HepG2 (cell line): ENCODE results near the gene HTRA3. TPM values are rescaled to one million over a fixed set of nuclear protein-coding genes. Genes with fewer than 3 reads are reported as not detected.

ENCODE experiments used
- ATAC-seq: fragments of 200-7000 bp; cut with Tn5 transposase; 3 replicates; pipeline ENCODE4 v1.9.1; 2020; ENCODE audit warnings: mild to moderate bottlenecking, moderate library complexity
- BruUV-seq: library from RNA; stranded (reverse); fragments of 400-500 nt; replicated peaks from 2 replicates; lab custom pipeline; 2021; lab: Mats Ljungman, UMichigan
- CTCF ChIA-PET: fragments of 300-600 bp; formaldehyde crosslinking; extraction: SDS; loops from one replicate; lab custom pipeline; 2021; ENCODE audit warnings: low total read pairs, inconsistent platforms, low intra/inter-chr PET ratio; lab: Yijun Ruan, JAX
- POLR2A ChIA-PET: fragments of 350-600 bp; sonication (Branson Sonifier 250); formaldehyde crosslinking; loops from one replicate; lab custom pipeline; 2020; ENCODE audit warnings: antibody characterized with exemption, inconsistent platforms; lab: Yijun Ruan, JAX
- DNase-seq: peaks from one replicate; pipeline ENCODE4 v3.0.0-alpha.2; 2015; ENCODE audit warnings: low spot score
- FAIRE-seq: peaks from 3 replicates; lab custom pipeline; 2011; peaks lifted over from hg19 to GRCh38; lab: Jason Lieb, UNC
- H2AFZ ChIP-seq: one replicate; pipeline ENCODE4 v1.6.1; 2011; ENCODE audit warnings: low read length, inconsistent platforms
- H3K27ac ChIP-seq: fragments of 300-600 bp; 3 replicates; pipeline ENCODE4 v1.8.0; 2011; ENCODE audit warnings: mixed run types, mild to moderate bottlenecking, mixed read lengths, low read length, inconsistent platforms; ENCODE audit not compliant: insufficient read depth; ENCODE audit errors: extremely low read length
- H3K27me3 ChIP-seq, 2 experiments: fragments of 200-600 bp in 1 of 2; 2 replicates in 1 of 2; 3 replicates in 1 of 2; pipeline versions ENCODE4 v1.6.0 to v1.8.0; 2011; ENCODE audit warnings: low read length in 2 of 2, mild to moderate bottlenecking in 2 of 2, moderate library complexity in 2 of 2, inconsistent platforms in 1 of 2; ENCODE audit not compliant: insufficient read depth in 2 of 2, control insufficient read depth in 1 of 2
- H3K36me3 ChIP-seq, 2 experiments: fragments of 200-600 bp in 1 of 2; replicated peaks in 1 of 2; 2 replicates in 1 of 2; 3 replicates in 1 of 2; pipeline versions ENCODE4 v1.5.1 to v1.8.0; 2011; ENCODE audit warnings: low read length in 2 of 2, inconsistent platforms in 1 of 2; ENCODE audit not compliant: insufficient read depth in 2 of 2, control insufficient read depth in 1 of 2
- H3K4me1 ChIP-seq: 2 replicates; pipeline ENCODE4 v1.5.1; 2012; ENCODE audit warnings: low read length, inconsistent platforms; ENCODE audit not compliant: insufficient read depth
- H3K4me2 ChIP-seq: 2 replicates; pipeline ENCODE4 v1.6.0; 2011; ENCODE audit warnings: low read depth, low read length, inconsistent platforms
- H3K4me3 ChIP-seq, 3 experiments: fragments of 200-600 bp in 1 of 3; sonication (generic), shearing (Covaris generic) in 1 of 3; replicated peaks in 1 of 3; 2 replicates each; pipeline ENCODE4 v1.5.1; 2011 to 2016; ENCODE audit warnings: low read length in 3 of 3, inconsistent platforms in 2 of 3, low read depth in 2 of 3, mild to moderate bottlenecking in 2 of 3, control low read depth in 1 of 3, mixed read lengths in 1 of 3; ENCODE audit not compliant: insufficient read depth in 1 of 3
- H3K79me2 ChIP-seq: one replicate; pipeline ENCODE4 v1.6.1; 2011; ENCODE audit warnings: low read length, inconsistent platforms; ENCODE audit not compliant: insufficient read depth
- H3K9ac ChIP-seq: 2 replicates; pipeline ENCODE4 v1.6.0; 2011; ENCODE audit warnings: mild to moderate bottlenecking, low read depth, low read length, inconsistent platforms; ENCODE audit not compliant: insufficient read depth
- H3K9me3 ChIP-seq: 2 replicates; pipeline ENCODE4 v1.5.1; 2012; ENCODE audit warnings: mild to moderate bottlenecking, low read length
- H4K20me1 ChIP-seq: 2 replicates; pipeline ENCODE4 v1.6.0; 2011; ENCODE audit warnings: inconsistent platforms, mild to moderate bottlenecking, low read length, moderate library complexity; ENCODE audit not compliant: insufficient read depth
- CBX5 ChIP-seq: sonication (generic); formaldehyde crosslinking; IDR thresholded peaks from 2 replicates; pipeline ENCODE4 v1.4.0; 2020; ENCODE audit warnings: missing genetic modification reagents, borderline replicate concordance
- CHD2 ChIP-seq: IDR thresholded peaks from 2 replicates; pipeline ENCODE4 v1.6.1; 2011; ENCODE audit warnings: low read depth, low read length, improper control_type of control experiment
- GPN1 ChIP-seq: sonication (generic); formaldehyde crosslinking; IDR thresholded peaks from 2 replicates; pipeline ENCODE4 v1.5.1; 2020; ENCODE audit warnings: missing genetic modification reagents, borderline replicate concordance
- HMG20A ChIP-seq: IDR thresholded peaks from 2 replicates; pipeline ENCODE4 v1.6.1; 2016; ENCODE audit warnings: borderline replicate concordance
- JDP2 ChIP-seq: sonication (generic); formaldehyde crosslinking; IDR thresholded peaks from 2 replicates; pipeline ENCODE4 v1.8.1; 2022; ENCODE audit warnings: missing genetic modification reagents, borderline replicate concordance
- KLF12 ChIP-seq: sonication (generic); formaldehyde crosslinking; IDR thresholded peaks from 2 replicates; pipeline ENCODE4 v1.4.0; 2020; ENCODE audit warnings: missing genetic modification reagents, borderline replicate concordance
- MATR3 ChIP-seq: sonication (generic); formaldehyde crosslinking; IDR thresholded peaks from 2 replicates; pipeline ENCODE4 v1.4.0; 2020; ENCODE audit warnings: missing genetic modification reagents
- MIER2 ChIP-seq: IDR thresholded peaks from 2 replicates; pipeline ENCODE4 v1.6.1; 2016; ENCODE audit warnings: missing biosample characterization, missing genetic modification reagents
- RFX3 ChIP-seq: IDR thresholded peaks from 2 replicates; pipeline ENCODE4 v1.6.1; 2016; ENCODE audit warnings: missing biosample characterization, missing genetic modification reagents
- SSRP1 ChIP-seq: IDR thresholded peaks from 2 replicates; pipeline ENCODE4 v1.6.1; 2016; ENCODE audit warnings: control low read depth
- ZC3H13 ChIP-seq: sonication (generic); formaldehyde crosslinking; IDR thresholded peaks from 2 replicates; pipeline ENCODE4 v1.8.1; 2023; ENCODE audit warnings: mild to moderate bottlenecking, missing genetic modification reagents, moderate library complexity
- ZNF263 ChIP-seq: sonication (generic); formaldehyde crosslinking; IDR thresholded peaks from 2 replicates; pipeline ENCODE4 v1.4.0; 2020; ENCODE audit warnings: missing genetic modification reagents
- ZNF432 ChIP-seq: sonication (generic); formaldehyde crosslinking; IDR thresholded peaks from 2 replicates; pipeline ENCODE4 v1.5.0; 2020; ENCODE audit warnings: missing genetic modification reagents, mild to moderate bottlenecking, borderline replicate concordance
- ZNF672 ChIP-seq: sonication (generic); formaldehyde crosslinking; IDR thresholded peaks from 2 replicates; pipeline ENCODE4 v1.8.1; 2022; ENCODE audit warnings: missing genetic modification reagents
- WGBS: methylation state at CpG from one replicate; pipeline ENCODE4 v1.1.6; 2017; ENCODE audit warnings: low lambda C conversion rate; 5-methylcytosine and 5-hydroxymethylcytosine counted together
- in situ Hi-C: cut with HindIII; loops from 2 replicates; pipeline ENCODE4 v1.10.0; 2017; ENCODE audit warnings: low pct_unique_long_range_greater_than_20kb; ENCODE audit not compliant: extremely low pct_ligation_motif_present
- intact Hi-C: fragments of 100-400 bp; cut with micrococcal nuclease; formaldehyde crosslinking; loops from one replicate; pipeline ENCODE4 v1.10.0; 2022; ENCODE audit not compliant: unreplicated experiment
- polyA plus RNA-seq, 8 experiments: library from polyadenylated mRNA; depleted of rRNA in 3 of 8; stranded (reverse) in 7 of 8; unstranded in 1 of 8; fragments of >200 nt; fragmentation: Illumina TruSeq in 4 of 8; extraction: Trizol in 4 of 8; gene quantifications; 2 replicates each; pipeline versions ENCODE4 v1.2.1 to v1.2.3, GENCODE V29; 2011 to 2016; ENCODE audit warnings: low read depth in 4 of 8, missing spikeins in 1 of 8, mixed read lengths in 1 of 8; ENCODE audit not compliant: insufficient read depth in 1 of 8
- total RNA-seq, 5 experiments: library from RNA; depleted of rRNA; stranded (reverse); fragments of >200 nt; fragmentation: Illumina TruSeq; extraction: Trizol; gene quantifications; 2 replicates each; pipeline ENCODE4 v1.2.3, GENCODE V29; 2016; ENCODE audit warnings: low read depth in 1 of 5
- TF ChIP-seq, protein P1 (sequence below): sonication (generic); formaldehyde crosslinking; conservative IDR thresholded peaks from 2 replicates; pipeline ENCODE4 v1.4.0; 2020; ENCODE audit warnings: missing genetic modification reagents
- TF ChIP-seq, protein P2 (sequence below): sonication (generic); formaldehyde crosslinking; IDR thresholded peaks from 2 replicates; pipeline ENCODE4 v1.4.0; 2020; ENCODE audit warnings: mild to moderate bottlenecking, low read depth, missing genetic modification reagents
- TF ChIP-seq, protein P3 (sequence below): sonication (generic); formaldehyde crosslinking; IDR thresholded peaks from 2 replicates; pipeline ENCODE4 v1.4.0; 2020; ENCODE audit warnings: missing genetic modification reagents

HTRA3 gene
- total and polyA plus RNA-seq, 2 of the 13 experiments (the other 11 are each of a cell fraction or from before 2014, with no cell fraction given), result 0.17 TPM; not detected in 1

DNA sequence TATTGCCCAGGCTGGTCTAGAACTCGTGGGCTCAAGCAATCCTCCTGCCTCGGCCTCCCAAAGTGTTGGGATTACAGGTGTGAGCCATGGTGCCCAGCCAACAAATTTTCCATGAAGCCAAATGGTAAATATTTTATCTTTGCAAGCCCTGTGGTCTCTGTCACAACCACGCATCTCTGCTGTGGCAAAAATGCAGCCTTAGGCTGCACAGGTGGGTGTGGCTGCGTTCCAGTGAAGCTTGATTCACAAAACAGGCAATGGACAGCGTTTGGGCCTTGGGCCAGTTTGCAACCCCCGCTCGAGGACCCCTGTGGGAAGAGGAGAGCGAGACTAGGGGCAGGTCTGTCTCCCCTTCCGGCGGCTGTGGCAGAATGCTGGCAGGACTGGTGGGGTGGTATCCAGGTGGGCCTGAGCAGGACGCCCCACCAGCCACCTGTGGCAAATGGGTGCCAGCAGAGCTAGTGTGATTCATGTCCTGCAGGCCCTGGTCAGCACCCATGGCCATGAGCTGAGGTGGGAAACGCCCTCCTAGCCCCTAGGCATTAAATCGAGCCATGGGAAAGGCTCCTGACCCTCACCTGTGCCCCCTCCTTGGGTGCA, 19.7 kb downstream of the HTRA3 start (continued):
- TF ChIP-seq MATR3 (no peak), CBX5 (no peak), CHD2 (no peak), JDP2 (CRISPR knock-in tag) (no peak), ZNF263 (CRISPR knock-in tag) (no peak), MIER2 (CRISPR knock-in tag) (no peak), SSRP1 (no peak), ZNF672 (CRISPR knock-in tag) (no peak), RFX3 (CRISPR knock-in tag) (no peak), KLF12 (CRISPR knock-in tag) (no peak), GPN1 (no peak)
- TF ChIP-seq, protein P1, sequence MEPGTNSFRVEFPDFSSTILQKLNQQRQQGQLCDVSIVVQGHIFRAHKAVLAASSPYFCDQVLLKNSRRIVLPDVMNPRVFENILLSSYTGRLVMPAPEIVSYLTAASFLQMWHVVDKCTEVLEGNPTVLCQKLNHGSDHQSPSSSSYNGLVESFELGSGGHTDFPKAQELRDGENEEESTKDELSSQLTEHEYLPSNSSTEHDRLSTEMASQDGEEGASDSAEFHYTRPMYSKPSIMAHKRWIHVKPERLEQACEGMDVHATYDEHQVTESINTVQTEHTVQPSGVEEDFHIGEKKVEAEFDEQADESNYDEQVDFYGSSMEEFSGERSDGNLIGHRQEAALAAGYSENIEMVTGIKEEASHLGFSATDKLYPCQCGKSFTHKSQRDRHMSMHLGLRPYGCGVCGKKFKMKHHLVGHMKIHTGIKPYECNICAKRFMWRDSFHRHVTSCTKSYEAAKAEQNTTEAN (CRISPR knock-in tag), result no peak

DNA sequence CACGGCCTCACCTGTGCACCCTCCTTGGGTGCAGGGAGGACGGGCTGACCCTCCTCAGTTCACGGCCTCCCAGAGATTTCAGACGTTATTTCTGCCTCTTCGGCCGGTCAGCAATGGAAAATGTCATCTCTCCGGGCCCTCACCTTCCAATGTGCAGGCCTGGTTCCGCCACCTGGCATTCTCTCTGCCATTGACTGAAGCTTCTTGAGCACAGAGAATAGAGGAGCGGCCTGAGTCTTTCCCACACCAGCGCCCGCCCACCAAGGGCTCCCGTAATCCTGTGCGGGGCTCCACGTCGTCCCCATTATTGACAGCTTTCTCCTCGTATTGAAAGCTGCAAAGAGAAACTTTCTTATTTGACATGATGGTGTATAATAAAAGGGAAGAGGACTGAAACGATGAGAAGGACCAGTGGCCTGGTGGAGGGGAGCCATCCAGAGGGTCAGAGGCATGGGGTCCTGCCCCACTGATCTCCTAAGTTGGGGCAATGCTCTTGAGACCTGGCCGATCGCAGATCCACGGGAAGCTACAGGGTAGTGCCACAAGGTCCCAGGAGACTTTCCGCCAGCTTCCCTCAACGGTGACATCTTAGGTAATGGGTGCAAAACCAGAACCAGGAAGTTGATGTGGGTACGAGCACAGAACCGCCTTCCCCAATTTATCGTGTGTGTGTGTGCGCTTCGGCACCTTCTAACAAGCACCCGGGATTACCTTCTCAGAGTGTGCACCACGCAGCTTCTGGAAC, 20.6 kb downstream of the HTRA3 start:
- no peak overlapping the region for H3K9ac ChIP-seq
- ATAC-seq (no peak), DNase-seq (no peak), FAIRE-seq (no peak)
- H3K27me3 ChIP-seq, result peaks cover 5 to 19% of the 10 kb centered on the region in 2 experiments; a peak in 3 of 5 replicates
- POLR2A ChIA-PET, result no interaction called here
- intact Hi-C loops, result no loop called here
- no peak overlapping the region for H2AFZ ChIP-seq
- WGBS, result 55% methylated on average over 28 of the region's 29 CpGs
- no peak overlapping the region for H3K4me2 ChIP-seq
- no peaks in the 10 kb centered on the region for H3K9me3 ChIP-seq
- H3K4me1 ChIP-seq, result no peaks in the 10 kb centered on the region
- no peak overlapping the region for H3K27ac ChIP-seq
- BruUV-seq, result no TSS peak
- H3K79me2 ChIP-seq, result no peaks in the 10 kb centered on the region
- H4K20me1 ChIP-seq, result no peaks in the 10 kb centered on the region; the same call in 1 of the 2 replicates
- no peak overlapping the region for H3K4me3 ChIP-seq
- H3K36me3 ChIP-seq, result no peaks in the 10 kb centered on the region
- TF ChIP-seq HMG20A (CRISPR knock-in tag) (no peak), ZC3H13 (CRISPR knock-in tag) (no peak), ZNF432 (CRISPR knock-in tag) (no peak)
- TF ChIP-seq, protein P2, sequence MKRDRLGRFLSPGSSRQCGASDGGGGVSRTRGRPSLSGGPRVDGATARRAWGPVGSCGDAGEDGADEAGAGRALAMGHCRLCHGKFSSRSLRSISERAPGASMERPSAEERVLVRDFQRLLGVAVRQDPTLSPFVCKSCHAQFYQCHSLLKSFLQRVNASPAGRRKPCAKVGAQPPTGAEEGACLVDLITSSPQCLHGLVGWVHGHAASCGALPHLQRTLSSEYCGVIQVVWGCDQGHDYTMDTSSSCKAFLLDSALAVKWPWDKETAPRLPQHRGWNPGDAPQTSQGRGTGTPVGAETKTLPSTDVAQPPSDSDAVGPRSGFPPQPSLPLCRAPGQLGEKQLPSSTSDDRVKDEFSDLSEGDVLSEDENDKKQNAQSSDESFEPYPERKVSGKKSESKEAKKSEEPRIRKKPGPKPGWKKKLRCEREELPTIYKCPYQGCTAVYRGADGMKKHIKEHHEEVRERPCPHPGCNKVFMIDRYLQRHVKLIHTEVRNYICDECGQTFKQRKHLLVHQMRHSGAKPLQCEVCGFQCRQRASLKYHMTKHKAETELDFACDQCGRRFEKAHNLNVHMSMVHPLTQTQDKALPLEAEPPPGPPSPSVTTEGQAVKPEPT (CRISPR knock-in tag), result no peak
- TF ChIP-seq, protein P3, sequence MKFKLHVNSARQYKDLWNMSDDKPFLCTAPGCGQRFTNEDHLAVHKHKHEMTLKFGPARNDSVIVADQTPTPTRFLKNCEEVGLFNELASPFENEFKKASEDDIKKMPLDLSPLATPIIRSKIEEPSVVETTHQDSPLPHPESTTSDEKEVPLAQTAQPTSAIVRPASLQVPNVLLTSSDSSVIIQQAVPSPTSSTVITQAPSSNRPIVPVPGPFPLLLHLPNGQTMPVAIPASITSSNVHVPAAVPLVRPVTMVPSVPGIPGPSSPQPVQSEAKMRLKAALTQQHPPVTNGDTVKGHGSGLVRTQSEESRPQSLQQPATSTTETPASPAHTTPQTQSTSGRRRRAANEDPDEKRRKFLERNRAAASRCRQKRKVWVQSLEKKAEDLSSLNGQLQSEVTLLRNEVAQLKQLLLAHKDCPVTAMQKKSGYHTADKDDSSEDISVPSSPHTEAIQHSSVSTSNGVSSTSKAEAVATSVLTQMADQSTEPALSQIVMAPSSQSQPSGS, result no peak
- in situ Hi-C loops, result no loop called here
- CTCF ChIA-PET, result no interaction called here
